Hematopoietic multipotent progenitor cell (in vitro differentiated cells): Measurements from ENCODE around the gene ZMYND10. TPM values are rescaled to one million over a fixed set of nuclear protein-coding genes. Genes with fewer than 3 reads are reported as not detected.
"Not testable (repeated sequence)": the region's sequence is repeated elsewhere in the genome, so short reads cannot be mapped to it uniquely, and the experiment has no call there.

ENCODE experiments used
- DNase-seq, 3 donors: peaks; one replicate each; pipeline ENCODE4 v3.0.0-alpha.2; 2011 to 2015; ENCODE audit warnings: low read depth in 2 of 3, low spot score in 2 of 3
- total RNA-seq: library from RNA; depleted of rRNA; stranded (reverse); fragments of >200 nt; gene quantifications from one replicate; pipeline ENCODE4 v1.2.3, GENCODE V29; 2012

Gene ZMYND10
- total RNA-seq, 1 donor = 3.8 TPM

DNA sequence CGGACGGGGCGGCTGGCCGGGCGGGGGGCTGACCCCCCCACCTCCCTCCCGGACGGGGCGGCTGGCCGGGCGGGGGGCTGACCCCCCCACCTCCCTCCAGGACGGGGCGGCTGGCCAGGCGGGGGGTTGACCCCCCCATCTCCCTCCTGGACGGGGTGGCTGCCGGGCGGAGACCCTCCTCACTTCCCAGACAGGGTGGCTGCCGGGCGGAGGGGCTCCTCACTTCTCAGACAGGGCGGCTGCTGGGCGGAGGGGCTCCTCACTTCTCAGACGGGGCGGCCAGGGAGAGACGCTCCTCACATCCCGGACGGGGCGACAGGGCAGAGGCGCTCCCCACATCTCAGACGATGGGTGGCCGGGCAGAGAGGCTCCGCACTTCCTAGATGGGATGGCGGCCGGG is 33.5 kb downstream of the ZMYND10 start:
- not testable (repeated sequence) for DNase-seq

DNA sequence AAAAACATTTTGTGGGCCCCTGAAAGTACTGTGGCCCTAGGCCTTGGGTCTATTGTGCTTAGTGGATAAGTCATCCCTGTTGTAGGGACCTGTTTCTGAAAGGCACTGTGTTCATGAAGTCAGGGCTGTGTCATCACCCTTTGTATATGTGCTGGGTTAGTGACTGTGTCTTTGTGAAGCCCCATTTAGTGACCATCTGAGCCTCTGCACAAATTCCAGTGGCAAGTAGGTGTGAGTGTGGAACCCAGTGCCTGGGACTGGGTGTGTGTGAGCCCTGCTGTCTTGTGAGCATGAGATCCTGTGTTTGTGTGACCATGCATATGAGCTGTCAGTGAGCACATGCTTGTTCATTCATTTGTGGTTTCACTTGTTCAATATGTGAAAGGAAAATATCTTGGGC is 40.9 kb downstream of the ZMYND10 start:
- no peak for DNase-seq

DNA sequence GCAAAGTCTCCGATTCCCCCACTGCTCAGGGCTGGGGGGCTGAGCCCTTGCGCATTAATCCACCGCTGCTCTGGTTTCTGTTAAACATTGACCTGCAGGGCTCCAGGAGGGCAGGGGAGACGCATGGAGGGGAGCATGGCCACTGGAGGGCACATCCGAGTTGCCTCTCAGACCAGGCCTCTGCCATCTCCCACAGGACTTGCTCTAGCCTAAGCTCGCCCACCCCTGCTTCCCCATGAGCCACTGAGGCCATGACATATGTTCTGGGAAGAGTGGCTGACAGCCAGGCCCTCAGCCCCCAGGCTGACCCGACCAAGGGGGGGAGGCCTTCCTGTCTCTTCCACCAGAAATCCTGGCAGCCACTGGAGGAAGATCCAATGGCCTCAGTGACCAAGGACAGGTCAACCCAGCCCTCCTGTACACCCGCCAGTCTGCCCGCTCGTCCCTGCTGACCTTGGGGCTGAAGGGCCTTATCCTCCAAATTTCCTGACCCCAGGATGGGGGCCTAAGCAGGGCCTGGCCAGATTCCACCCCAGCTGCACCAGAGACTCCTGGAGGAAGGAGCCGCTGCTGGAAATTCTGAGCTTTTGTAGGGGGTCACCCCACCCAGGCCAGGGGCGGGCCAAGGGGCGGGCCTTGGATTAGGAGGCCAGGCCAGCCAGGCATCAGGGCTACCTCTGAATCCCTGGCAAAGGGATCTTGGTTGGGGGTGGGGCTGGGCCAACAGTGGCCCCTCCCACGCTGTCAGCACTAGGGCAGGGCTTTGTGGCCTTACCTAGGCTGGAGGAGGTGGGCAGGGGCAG is 42.3 kb downstream of the ZMYND10 start, which contains the start of gene HYAL1:
Gene HYAL1 (minus strand): TSS at position 562 of the 803 bp plus-strand sequence. CDS start 618 bp downstream, outside the sequence.
- DNase-seq = peak in 1 of 3 donors; percentile 27

DNA sequence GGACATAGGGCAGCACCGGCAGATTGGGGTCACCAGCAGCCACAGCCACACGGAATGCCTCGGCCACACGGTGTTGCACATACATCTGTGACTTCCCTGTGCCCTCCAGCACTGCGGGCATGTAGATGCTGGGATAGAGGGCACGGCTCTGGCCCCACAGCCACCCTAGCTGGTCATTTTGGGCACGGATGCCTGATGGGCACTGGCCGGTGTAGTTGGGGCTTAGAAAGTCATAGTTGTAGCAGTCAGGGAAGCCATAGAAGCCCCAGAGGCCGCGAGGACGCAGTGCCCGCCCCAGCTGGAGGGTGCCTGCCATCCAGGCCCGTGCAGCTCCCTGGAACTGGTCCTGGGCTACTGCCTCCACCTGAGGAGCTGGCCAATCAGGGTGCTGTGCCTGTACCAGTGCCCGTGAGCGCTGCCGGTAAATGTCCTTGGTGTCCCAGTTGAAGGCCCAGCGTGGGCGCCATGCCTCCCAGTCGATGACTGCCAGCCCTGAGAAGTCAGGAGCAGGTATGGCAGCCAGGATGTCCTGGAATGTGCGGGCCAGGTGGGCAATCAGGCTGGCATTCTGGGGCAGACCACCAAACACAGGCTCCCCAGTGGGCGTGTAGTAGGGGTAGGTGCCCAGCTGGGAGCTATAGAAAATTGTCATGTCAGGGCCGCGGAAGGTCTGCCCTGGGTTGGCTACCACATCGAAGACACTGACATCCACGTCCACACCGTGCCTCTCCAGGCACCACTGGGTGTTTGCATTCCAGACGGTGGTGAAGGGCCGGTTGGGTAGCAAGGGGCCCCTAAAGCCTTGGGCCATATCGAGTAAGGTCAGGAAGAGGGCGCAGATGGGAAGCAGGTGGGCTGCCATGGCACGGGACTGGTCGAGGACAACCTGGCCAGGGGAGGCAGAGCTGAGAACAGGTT is 43.2 kb downstream of the ZMYND10 start:
- no peak for DNase-seq

DNA sequence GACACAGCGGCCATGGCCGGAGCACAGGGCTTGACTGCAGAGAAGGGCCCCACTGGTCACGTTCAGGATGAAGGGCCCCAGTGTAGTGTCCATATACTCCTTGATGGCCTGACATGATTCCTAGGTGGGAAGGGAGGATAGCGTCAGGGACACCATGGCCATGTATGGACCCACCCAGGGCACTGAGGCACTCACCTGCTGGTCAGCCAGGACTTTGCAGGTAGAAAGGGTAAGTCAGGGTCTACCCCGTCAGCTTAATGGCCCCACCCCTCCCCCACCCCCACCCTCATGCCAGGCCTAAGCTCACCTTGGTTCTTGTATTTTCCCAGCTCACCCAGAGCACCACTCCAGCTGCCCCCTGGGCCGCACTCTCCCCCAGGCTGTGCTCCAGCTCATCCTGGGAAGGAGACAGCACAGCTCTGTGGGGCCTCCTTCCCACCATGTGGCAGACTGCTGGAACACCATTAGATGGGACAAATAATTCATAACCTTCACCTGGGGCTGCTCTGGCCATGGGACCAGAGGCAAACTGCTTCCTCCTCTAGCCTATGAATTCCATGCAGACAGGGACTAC is 44.8 kb downstream of the ZMYND10 start:
- no peak for DNase-seq

DNA sequence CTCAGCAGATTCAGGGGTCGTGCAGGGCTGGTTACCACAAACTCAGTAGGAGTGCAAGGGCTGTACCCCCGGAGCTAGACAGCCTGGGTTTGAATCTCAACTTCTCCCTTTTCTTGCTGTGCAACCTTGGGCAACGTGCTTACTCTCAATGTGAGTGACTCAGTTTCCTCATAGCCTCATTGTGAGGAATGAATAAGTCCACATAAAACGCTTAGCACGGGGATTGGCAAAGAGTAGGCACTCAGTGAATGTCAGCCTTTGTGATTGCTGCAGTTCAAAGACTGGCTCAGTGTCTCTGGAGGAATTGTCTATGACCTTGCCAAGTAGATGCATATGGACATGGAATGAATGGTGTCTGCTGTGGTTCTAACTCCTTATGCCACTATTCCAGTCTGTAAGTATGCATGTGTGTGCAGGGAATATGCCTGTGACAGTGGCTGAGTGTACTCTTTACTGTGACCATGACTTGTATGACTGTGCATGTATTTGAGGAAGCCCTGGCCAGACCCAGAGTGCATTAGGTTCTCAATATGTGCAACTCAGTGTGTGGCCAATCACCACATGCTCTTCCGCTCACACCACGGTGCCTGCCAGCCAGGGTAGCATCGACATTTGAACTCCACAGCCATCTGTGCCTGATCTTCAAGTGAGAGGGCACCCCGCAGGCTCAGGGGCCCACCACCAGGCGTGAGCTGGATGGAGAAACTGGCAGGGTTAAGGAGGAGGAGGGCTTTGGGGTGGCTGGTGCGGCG is 45.4 kb downstream of the ZMYND10 start:
- peak in 2 of 3 donors; percentile 41 to 64 for DNase-seq

DNA sequence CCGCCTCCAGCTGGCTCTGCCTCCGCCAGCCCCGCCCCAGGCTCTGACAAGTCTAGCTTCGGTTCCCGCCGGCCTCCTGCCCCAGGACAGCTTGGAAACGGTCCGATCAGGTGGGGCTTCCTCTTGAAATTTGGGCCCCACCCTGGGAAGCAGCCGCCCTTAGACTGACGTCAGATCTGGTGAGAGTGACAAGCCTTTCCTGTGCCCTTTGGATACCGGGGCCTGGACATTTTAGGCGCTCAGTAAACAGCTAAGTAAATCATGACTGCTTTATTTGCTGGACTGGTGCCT is 45.9 kb downstream of the ZMYND10 start:
- DNase-seq = no peak

DNA sequence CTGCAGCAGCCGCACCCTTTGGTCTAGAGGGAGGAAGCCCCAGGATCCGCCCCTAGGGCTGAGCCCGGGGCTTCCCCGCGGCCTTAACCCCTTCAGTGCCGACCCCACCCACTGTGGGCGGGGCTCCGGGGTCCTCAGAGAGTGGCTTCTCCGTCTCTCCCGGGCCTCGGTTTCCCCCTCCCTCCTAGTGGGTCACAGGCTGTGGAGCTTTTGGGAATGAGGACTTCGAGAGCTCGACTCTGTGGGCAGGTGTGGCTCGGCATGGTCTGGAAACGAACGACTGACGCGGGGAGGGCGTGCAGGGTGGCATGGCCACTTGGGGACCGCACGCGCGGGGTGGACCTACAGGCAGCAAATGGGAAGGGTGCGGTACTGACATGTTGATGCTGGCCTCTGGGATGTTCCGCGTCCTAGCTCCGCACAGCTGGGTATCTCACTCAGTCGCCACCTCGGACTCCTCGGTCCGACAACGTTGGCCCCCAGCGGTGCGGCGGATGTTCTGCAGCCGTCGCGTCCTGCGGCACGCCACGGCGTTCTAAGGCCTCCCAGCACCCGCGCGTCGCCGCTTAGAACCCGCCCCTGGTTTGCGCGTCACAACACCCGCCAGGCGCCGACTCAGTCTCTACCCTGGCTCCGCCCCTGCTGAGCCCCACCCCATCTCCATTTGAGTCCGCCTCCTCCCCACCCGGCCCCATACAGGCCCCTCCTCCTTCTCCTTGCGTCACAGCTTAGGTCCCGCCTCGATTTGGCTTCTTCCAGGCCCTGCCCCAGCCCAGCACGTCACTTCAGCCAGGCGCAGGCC is 46.5 kb downstream of the ZMYND10 start, which contains the start of the genes HYAL3 and NAA80:
Gene HYAL3 (minus strand): TSS at position 570 of the 802 bp plus-strand sequence. CDS start 3,803 bp downstream, outside the sequence.
Gene NAA80 (minus strand): TSS at position 570 of the 802 bp plus-strand sequence. CDS start 1,942 bp downstream, outside the sequence.
- DNase-seq = peak; percentile 97 to 99 (median 99)

DNA sequence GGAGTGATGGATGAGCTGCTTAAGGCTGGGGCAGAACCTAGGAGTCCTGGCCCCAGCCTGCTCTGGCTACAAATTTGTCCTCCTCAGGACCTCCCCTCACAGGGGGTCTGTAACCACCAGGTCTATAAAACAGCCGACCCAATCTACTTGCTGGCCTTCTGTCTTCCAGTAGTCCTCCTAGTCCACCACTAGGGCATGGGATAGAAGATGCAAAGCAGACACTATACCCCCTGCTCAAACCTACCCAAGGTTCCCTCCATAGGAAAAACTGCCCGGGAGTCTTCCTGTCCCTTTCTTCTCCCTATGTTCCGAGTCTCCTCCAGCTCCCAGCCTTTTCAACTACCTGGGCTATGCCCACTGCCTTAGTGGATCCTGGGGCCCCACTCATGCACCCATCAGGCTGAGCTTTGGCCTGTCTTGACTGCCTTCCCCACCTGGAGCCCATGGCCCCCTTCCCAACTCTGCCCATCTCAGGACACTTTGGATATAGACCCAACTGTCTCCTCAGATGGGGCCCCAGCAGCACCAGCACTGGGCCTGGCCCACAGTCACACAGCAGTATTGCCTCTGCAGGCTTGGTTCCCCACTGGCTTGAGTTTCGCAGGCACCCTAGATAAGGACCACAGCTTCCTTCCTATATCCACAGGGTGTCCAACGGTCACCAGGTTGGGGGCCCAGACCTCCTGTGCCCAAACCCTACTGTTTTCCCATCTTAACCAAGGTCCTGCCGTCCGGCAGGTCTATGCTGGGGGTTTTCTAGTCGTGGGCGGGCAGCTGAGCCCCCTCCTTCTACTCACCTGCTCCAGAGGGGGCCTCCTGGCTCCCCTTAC is 47.4 kb downstream of the ZMYND10 start:
- DNase-seq = no peak

DNA sequence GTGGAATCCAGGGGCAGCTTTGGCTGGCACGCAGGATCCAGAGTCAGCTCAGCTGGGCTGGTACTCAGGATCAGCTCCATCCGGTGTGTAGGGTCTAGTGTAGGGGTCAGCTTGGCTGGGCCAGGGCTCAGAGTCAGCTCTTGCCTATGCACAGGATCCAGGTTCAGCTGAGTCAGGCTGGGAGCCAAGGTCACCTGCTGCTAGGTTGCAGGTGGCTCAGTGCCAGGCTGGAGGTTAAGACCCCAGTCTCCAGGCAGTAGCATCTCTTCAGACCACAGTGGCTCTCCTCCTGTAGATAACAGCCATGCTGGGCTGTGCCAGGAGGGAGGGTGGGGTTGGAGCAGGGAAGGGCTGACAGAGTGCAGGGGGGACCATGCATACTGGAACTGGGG is 48.2 kb downstream of the ZMYND10 start:
- DNase-seq = no peak

DNA sequence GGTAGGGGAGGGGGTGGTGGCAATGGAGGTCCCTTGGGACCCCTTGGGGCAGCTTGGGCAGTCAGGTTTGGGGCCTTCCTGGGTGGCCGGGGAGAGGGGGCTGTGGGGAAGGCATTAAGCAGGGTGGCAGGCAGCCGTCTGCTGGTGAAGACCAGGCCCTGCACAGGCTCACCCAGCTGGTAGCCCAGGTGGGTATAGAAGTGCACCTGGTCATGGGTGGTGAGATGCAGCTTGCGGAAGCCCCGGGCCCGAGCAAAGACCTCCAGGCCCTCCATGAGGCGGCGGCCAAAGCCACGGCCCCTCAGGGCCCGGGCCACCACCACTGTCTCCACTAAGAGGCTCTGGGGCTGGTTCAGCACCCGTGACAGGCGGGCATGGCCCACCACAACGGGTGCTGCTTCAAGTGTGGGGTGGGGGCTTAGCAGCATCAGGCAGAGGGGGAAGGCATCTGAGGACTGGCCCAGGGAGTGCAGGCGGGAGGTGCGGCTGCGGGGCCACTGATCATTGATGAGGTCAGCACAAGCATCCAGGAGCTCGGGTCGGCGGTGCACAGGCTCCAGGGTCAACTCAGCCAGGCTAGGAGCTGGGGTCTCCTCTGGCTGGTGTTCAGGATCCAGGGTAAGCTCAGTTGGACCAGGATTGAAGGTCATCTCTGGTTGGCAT is 48.7 kb downstream of the ZMYND10 start:
- DNase-seq = no peak

DNA sequence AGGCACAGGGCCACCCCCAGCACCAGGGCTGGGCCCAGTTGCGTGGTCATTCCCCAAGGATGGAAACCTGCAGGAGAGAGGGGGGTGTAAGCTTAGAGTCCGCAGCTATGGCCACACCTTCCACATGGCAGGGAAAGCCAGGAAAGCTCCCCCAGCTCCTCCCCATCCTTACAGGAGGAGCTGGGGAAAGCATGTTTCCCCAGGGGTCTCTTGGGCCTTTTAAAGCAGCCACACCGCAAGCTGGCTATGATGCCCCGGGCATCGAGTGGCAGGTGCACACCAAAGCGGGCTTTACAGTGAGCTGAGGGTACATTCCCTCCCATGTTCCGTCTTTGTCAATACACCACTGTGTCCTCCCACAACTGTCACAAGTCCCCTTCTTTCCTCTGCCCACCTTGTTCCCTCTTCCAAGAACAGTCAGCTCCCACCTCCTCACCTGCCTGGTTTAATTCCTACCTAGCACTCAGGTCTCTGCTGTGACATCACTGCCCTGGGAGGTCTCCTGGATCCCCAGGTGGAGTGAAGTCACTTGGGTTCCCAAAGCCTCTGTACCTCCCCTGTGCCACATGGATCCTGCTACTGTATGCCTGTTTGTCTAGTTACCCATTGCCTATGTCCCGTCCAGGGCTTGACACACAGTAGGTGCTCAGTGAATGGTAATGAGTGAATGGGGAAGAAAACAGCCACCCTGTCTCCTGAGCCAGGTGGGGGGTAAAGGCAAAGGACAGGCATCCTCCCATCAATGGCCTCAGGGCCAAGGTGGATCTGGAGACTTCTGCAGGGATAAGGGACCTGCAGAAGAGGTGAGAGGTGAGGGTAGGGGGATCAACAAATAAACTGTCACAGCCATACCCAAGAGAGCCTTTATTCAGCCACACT is 49.7 kb downstream of the ZMYND10 start:
- no peak for DNase-seq

DNA sequence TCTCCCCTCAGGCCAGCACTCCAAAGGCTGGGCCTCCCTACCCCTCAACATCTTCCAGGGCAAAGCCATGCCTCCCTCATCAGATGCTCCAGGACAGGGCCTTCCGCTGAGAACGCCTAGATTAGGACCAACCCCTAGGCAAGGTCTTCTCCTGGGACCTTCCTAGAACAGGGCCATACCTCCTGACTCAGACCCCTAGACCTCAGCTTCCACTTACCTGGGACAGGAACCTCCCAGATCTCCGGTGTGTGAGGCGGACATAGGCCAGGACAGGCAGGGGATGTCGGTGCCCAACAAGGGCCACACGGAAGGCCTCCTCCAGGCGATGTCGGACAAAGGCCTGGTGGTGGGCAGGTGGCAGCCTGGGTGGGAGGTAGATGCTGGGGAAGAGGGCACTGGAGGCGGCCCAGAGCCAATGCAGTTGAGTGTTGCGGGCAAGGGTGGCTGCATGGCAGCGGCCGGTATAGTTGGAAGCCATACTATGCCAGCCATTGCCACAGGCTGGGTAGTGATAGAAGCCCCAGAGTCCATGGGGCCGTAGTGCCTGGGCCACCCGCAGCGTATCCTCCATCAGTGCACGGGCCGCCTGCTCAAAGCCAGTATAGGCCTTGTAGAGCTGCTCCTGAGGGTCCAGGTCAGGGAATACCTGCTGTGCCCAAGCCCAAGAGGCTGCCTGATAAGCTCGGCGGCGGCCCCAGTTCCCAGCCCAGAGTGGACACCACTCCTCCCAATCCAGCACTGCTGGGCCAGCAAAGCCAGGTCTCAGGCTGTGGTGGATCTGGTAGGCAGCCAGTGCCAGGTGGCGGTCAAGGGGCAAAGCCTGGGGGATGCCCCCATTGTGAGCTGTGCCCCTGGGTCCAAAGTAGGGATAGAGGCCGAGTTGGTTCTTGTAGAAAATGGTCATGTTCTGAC is 50.8 kb downstream of the ZMYND10 start:
- no peak for DNase-seq

DNA sequence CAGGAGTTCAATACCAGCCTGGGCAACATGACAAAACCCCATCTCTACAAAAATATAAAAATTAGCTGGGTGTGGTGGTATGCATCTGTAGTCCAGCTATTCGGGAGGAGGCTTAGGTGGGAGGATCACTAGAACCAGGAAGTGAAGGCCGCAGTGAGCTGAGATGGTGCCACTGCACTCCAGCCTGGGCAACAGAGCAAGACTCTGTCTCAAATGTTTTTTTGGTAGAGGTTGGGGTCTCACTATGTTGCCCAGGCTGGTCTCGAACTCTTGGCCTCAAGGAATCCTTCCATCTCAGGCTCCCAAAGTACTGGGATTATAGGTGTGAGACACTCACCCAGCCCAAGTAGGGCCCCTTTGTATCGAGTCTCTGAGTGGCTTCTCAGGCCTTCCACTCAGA is 51.4 kb downstream of the ZMYND10 start:
- DNase-seq = no peak

DNA sequence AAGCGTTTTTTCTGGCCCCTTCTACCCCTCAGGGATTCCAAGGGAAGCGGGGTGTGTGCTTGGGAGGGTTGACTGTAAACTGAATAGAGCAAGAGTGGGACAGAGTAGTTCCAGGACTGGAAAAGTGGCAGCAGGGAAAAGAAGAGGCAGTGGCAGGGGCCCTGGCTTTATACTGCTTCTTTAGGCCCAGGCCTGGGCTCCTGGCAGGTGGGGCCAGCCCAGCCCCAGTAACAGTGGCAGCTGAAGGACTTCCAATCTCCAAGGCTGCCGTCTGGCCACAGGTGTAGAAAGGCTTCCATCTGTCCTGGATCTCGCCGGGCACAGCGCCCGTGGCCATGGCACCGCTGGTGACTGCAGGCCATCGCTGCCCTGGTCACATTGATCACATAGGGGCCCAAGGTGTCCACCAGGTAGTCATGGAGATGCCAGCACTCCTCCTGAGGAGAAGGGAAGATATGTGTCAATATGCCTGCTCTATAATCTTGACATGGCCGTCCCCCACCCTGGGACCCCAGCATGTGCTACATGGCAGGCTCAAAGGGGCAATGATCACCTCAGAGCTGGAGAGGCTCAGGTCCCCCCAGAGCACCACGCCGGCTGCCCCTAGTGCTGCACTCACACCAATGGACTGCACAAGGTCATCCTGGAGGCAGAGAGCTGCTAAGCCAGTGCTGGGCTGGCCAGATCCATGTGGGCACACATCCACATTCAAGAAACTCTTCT is 52.3 kb downstream of the ZMYND10 start:
- DNase-seq = no peak
